ENCODE measurements around the gene FBXL13. TPM values are rescaled to one million over a fixed set of nuclear protein-coding genes. Genes with fewer than 3 reads are reported as not detected.

Gene FBXL13
- total and polyA plus RNA-seq, 8 donors: 0.80 to 25.3 (median 6.0) TPM; not detected in 1

GRCh38 chr7:102988631-102989560 is 85.7 kb downstream of the FBXL13 start:
- Histone ChIP-seq H3K4me3 (no peak overlapping the region), H3K36me3 (no peaks in the 10 kb centered on the region), H3K27ac (peak overlapping the region in 3 of 5 donors; percentile 52 to 84 (median 83)), H3K27me3 (no peaks in the 10 kb centered on the region), H3K9me3 (no peaks in the 10 kb centered on the region), H3K4me1 (peaks cover 15 to 39% (median 24%) of the 10 kb centered on the region in 4 donors)
- no peak for TF ChIP-seq EP300 (IDR thresholded peaks at IDR 0.05)
- TF ChIP-seq POLR2AphosphoS5 (IDR thresholded peaks at IDR 0.05): no peak
- no peak for TF ChIP-seq POLR2A (IDR thresholded peaks at IDR 0.05)
- no peak for TF ChIP-seq CTCF (IDR thresholded peaks at IDR 0.05)
- 57 to 68% (median 61%) methylated on average over 6 of the region's 6 CpGs for WGBS, 5 donors
- DNase-seq: no peak
- intact Hi-C loops (cut with DNase I; ENCODE audit: low total_unique reads): no loop called here

GRCh38 chr7:102988088-102988487 is 86.5 kb downstream of the FBXL13 start:
- intact Hi-C loops (cut with DNase I; ENCODE audit: low total_unique reads): no loop called here
- no peak for TF ChIP-seq EP300 (IDR thresholded peaks at IDR 0.05)
- no peak for TF ChIP-seq POLR2AphosphoS5 (IDR thresholded peaks at IDR 0.05)
- TF ChIP-seq POLR2A (IDR thresholded peaks at IDR 0.05): no peak
- TF ChIP-seq CTCF (IDR thresholded peaks at IDR 0.05): no peak
- WGBS, 5 donors: 90 to 95% (median 90%) methylated on average over 2 of the region's 2 CpGs

GRCh38 chr7:102985176-102985783 is 89.3 kb downstream of the FBXL13 start:
- Histone ChIP-seq H3K27me3 (no peaks in the 10 kb centered on the region), H3K9me3 (peaks cover 0 to 2% (median 0%) of the 10 kb centered on the region in 4 donors), H3K27ac (no peak overlapping the region), H3K4me1 (peaks cover 0 to 10% (median 0%) of the 10 kb centered on the region in 4 donors), H3K4me3 (no peak overlapping the region), H3K36me3 (no peaks in the 10 kb centered on the region)
- intact Hi-C loops (cut with DNase I; ENCODE audit: low total_unique reads): no loop called here
- no peak for DNase-seq
- TF ChIP-seq POLR2AphosphoS5 (IDR thresholded peaks at IDR 0.05): no peak
- no peak for TF ChIP-seq CTCF (IDR thresholded peaks at IDR 0.05)
- no peak for TF ChIP-seq EP300 (IDR thresholded peaks at IDR 0.05)
- no peak for TF ChIP-seq POLR2A (IDR thresholded peaks at IDR 0.05)

More at GRCh38 chr7:102988088-102988487, 86.5 kb downstream of the FBXL13 start:
- Histone ChIP-seq H3K27ac (no peak overlapping the region), H3K9me3 (no peaks in the 10 kb centered on the region), H3K27me3 (no peaks in the 10 kb centered on the region), H3K4me3 (no peak overlapping the region), H3K4me1 (peaks cover 14 to 31% (median 18%) of the 10 kb centered on the region in 4 donors), H3K36me3 (no peaks in the 10 kb centered on the region)
- no peak for DNase-seq

GRCh38 chr7:102983602-102984001 is 91.0 kb downstream of the FBXL13 start:
- no peaks in the 10 kb centered on the region for H3K27me3 ChIP-seq
- peaks cover 0 to 6% (median 0%) of the 10 kb centered on the region in 4 donors for H3K9me3 ChIP-seq
- no peaks in the 10 kb centered on the region for H3K36me3 ChIP-seq
- intact Hi-C loops (cut with DNase I; ENCODE audit: low total_unique reads): no loop called here
- H3K27ac ChIP-seq: no peak overlapping the region
- no peak overlapping the region for H3K4me3 ChIP-seq
- WGBS, 5 donors: 77 to 87% (median 79%) methylated on average over 7 of the region's 7 CpGs
- TF ChIP-seq EP300 (IDR thresholded peaks at IDR 0.05) (no peak), POLR2AphosphoS5 (IDR thresholded peaks at IDR 0.05) (no peak), CTCF (IDR thresholded peaks at IDR 0.05) (no peak), POLR2A (IDR thresholded peaks at IDR 0.05) (no peak)
- H3K4me1 ChIP-seq: no peaks in the 10 kb centered on the region
- DNase-seq: no peak
